ENCODE results near the gene GALNT13.

Gene GALNT13

GRCh38 chr2:153871231-153872221 lies at the start of gene GALNT13:
Gene GALNT13, plus strand, starts transcription at chr2:153871922.
- DNase-seq (ENCODE audit: low read depth in 2 of 2), result no peak

- no peak for DNase-seq (ENCODE audit: low read depth in 2 of 2)
Observed at GRCh38 chr2:153823880-153824279, 47.8 kb upstream of the GALNT13 start.

- DNase-seq (ENCODE audit: low read depth in 2 of 2), result no peak
Observed at GRCh38 chr2:153828335-153828734, 43.4 kb upstream of the GALNT13 start.

GRCh38 chr2:153834662-153835061 lies 37.1 kb upstream of the GALNT13 start:
- no peak for DNase-seq (ENCODE audit: low read depth in 2 of 2)

- DNase-seq (ENCODE audit: low read depth in 2 of 2), result no peak
Observed at GRCh38 chr2:153858250-153858649, 13.5 kb upstream of the GALNT13 start.

- DNase-seq (ENCODE audit: low read depth in 2 of 2), result no peak
Observed at GRCh38 chr2:153864022-153864421, 7.7 kb upstream of the GALNT13 start.

GRCh38 chr2:153866595-153866994 lies 5.1 kb upstream of the GALNT13 start:
- no peak for DNase-seq (ENCODE audit: low read depth in 2 of 2)

- no peak for DNase-seq (ENCODE audit: low read depth in 2 of 2)
Observed at GRCh38 chr2:153870308-153870707, 1.4 kb upstream of the GALNT13 start.

- DNase-seq (ENCODE audit: low read depth in 2 of 2), result no peak
Observed at GRCh38 chr2:153872311-153873051, 759 bp downstream of the GALNT13 start.

GRCh38 chr2:153873052-153874048 lies 1.6 kb downstream of the GALNT13 start:
- DNase-seq (ENCODE audit: low read depth in 2 of 2), result no peak

- no peak for DNase-seq (ENCODE audit: low read depth in 2 of 2)
Observed at GRCh38 chr2:153875801-153876466, 4.2 kb downstream of the GALNT13 start.

GRCh38 chr2:153880926-153881325 lies 9.2 kb downstream of the GALNT13 start:
- DNase-seq (ENCODE audit: low read depth in 2 of 2), result no peak

GRCh38 chr2:153886833-153887232 lies 15.1 kb downstream of the GALNT13 start:
- no peak for DNase-seq (ENCODE audit: low read depth in 2 of 2)

GRCh38 chr2:153890576-153890975 lies 18.9 kb downstream of the GALNT13 start:
- no peak for DNase-seq (ENCODE audit: low read depth in 2 of 2)

GRCh38 chr2:153891051-153891450 lies 19.3 kb downstream of the GALNT13 start:
- DNase-seq (ENCODE audit: low read depth in 2 of 2), result no peak

GRCh38 chr2:153912798-153913396 lies 41.2 kb downstream of the GALNT13 start:
- DNase-seq (ENCODE audit: low read depth in 2 of 2), result no peak

GRCh38 chr2:153917570-153917969 lies 45.8 kb downstream of the GALNT13 start:
- DNase-seq (ENCODE audit: low read depth in 2 of 2), result no peak

- no peak for DNase-seq (ENCODE audit: low read depth in 2 of 2)
Observed at GRCh38 chr2:153935511-153935910, 63.8 kb downstream of the GALNT13 start.

- no peak for DNase-seq (ENCODE audit: low read depth in 2 of 2)
Observed at GRCh38 chr2:153939124-153939796, 67.5 kb downstream of the GALNT13 start.

- DNase-seq (ENCODE audit: low read depth in 2 of 2), result no peak
Observed at GRCh38 chr2:153940511-153940910, 68.8 kb downstream of the GALNT13 start.

All from stimulated activated CD8-positive, alpha-beta memory T cell treated with anti-CD3 and anti-CD28 coated beads, Interleukin-7, amount 100 ng/mL, for 1 hour (primary cell).